AG09309 (cell line): ENCODE results near the gene DLST.

Source experiments
- DNase-seq: peaks from one replicate; pipeline ENCODE4 v3.0.0-alpha.2; 2010; ENCODE audit warnings: low read depth
- H3K4me3 ChIP-seq: 2 replicates; pipeline ENCODE4 v1.5.1; 2011; ENCODE audit warnings: mild to moderate bottlenecking, low read depth, low read length, moderate library complexity; ENCODE audit not compliant: control insufficient read depth
- TF ChIP-seq, protein P1 (sequence below): IDR thresholded peaks from 2 replicates; pipeline ENCODE4 v1.5.1; 2011; ENCODE audit warnings: mild to moderate bottlenecking, low read depth, low read length, inconsistent platforms; ENCODE audit not compliant: insufficient read depth, control insufficient read depth; ENCODE audit errors: missing control alignments

DLST gene

DNA sequence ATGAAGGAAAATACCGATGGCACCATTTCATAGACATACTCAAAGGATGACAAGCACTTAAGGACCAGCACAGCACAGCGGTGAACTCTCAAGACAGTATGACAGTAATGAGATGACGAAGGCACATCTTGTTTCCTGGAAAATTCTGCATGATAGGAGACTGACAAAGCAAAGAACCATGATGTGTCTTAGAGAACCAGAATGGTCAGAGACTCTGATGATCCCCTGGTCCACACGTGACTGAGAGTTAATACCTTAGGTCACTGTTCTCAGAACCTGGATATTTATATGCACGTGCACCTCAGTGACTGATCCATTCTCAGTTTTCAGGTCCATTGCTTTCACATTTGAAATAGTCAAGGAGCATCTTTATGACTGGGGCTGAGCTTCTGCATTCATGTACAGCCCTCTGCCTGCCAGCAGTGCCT lies 41.1 kb upstream of the DLST start:
- no peak for DNase-seq
- H3K4me3 ChIP-seq = no peak overlapping the region
- TF ChIP-seq, protein P1, sequence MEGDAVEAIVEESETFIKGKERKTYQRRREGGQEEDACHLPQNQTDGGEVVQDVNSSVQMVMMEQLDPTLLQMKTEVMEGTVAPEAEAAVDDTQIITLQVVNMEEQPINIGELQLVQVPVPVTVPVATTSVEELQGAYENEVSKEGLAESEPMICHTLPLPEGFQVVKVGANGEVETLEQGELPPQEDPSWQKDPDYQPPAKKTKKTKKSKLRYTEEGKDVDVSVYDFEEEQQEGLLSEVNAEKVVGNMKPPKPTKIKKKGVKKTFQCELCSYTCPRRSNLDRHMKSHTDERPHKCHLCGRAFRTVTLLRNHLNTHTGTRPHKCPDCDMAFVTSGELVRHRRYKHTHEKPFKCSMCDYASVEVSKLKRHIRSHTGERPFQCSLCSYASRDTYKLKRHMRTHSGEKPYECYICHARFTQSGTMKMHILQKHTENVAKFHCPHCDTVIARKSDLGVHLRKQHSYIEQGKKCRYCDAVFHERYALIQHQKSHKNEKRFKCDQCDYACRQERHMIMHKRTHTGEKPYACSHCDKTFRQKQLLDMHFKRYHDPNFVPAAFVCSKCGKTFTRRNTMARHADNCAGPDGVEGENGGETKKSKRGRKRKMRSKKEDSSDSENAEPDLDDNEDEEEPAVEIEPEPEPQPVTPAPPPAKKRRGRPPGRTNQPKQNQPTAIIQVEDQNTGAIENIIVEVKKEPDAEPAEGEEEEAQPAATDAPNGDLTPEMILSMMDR = no peak

DNA sequence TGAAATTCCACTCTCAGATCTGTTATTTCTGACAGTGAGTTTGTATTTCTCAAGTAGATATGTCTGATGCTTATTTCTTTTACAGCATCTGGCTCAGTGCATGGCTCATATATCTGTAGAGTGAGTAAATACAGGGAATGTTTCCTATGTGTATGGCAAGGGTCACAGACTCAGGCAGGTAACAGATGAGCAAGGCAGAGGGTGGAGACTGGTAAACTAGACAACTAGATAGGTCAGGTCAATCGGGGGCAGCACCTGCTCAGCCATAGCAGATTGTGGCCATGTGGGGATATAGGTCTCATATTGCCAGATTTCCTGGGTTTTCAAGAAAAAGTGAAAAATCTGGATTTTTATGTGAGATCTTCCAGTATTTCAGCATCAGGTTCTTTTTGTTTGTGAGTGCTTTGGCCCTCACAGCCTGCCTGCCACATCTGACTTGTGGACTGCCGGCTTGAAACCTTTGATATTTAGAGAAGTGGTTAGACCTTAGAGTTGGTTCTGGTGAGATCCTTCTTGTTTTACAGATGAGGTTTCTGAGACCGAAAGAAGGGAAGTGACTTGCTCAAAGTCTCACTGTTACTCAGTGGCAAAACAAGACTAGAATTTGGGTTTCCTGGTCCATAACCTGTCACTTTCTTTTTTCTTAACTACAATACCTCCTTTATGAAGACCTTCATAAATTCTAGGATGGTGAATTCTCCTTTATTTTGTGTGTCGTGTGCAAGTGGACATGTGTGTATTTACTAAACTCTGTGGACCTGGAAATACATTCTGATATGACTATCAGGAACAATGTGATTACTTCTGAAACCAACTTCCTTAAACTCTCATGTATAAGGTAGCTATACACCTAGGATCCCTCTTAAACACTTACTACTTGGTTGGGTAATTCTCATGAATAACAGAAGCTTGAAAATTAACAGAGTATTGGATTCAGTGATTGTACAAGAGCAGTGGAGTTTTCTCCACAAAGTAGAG lies 40.2 kb upstream of the DLST start:
- TF ChIP-seq, protein P1 = no peak
- DNase-seq = no peak
- H3K4me3 ChIP-seq = no peak overlapping the region

DNA sequence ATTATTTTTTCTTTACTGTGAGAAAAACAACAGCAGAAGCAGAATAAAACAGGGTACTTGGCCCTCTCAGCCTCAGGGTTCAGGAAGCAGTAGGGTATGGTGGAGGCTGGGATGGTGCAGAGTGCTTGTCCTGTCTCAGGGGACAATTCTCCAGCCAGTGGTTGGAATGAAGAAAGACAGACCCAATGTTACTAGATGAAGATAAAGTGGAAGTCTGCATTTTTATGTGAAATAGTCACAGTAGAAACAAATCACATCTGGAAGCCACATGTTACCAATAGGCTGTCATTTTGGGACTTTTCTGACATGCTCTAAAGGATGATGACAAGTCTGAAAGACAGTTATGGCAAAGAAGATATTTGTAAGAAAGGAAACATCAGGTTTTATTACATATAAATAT lies 38.1 kb upstream of the DLST start:
- TF ChIP-seq, protein P1 = peak; percentile 37
- DNase-seq = no peak
- no peak overlapping the region for H3K4me3 ChIP-seq

DNA sequence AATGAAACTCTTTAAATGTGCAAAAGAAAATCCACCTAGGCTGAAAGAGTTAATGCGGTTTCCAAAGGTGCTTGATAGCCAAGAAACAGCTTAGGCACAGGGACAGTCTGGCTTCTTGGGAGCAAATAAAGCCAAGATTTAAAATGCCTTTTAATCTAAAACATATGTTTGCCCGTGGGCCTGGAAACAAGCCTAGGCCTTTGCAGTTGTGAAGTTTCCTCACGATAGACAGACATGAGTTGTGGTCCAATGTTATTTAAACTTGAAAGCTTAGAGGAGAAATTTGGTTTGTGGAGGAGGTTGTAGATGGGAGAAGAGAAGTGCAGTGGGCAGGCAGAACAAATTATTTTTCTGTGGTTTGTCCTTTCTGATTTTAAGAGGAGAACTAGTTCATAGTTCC lies 35.5 kb upstream of the DLST start:
- DNase-seq = peak; percentile 64
- H3K4me3 ChIP-seq = no peak overlapping the region
- TF ChIP-seq, protein P1 = no peak

DNA sequence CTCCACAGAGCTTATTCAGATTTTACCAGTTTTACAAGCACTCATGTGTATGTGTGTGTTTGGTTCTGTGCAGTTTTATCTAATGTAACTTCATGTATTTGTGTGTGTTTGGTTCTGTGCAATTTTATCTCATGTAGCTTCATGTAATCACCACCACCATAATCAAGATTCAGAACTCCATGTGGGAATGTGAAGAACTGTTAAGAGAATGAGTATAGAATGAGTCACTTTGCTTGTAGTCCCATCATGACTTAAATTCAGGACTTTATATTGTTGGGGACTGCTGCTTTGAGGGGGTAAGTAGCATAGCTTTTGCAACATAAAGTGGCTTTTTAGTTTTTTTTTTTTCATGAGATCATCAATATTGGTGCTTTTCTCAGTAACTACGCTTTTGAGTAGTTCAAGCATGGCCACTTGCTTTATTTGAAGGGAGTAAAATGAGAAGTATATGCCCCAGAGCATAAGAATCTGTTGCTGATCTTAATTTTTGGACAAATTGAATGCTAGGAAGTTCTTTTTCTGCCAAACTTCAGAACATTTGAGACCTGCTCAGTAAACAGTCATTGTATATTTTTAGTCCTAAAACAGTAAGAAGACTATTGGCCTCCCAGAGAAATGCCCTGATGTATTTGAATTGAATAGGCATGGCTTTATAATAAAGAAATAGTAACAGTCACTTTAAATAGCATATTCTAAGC lies 34.6 kb upstream of the DLST start:
- TF ChIP-seq, protein P1 = no peak
- H3K4me3 ChIP-seq = no peak overlapping the region
- no peak for DNase-seq

DNA sequence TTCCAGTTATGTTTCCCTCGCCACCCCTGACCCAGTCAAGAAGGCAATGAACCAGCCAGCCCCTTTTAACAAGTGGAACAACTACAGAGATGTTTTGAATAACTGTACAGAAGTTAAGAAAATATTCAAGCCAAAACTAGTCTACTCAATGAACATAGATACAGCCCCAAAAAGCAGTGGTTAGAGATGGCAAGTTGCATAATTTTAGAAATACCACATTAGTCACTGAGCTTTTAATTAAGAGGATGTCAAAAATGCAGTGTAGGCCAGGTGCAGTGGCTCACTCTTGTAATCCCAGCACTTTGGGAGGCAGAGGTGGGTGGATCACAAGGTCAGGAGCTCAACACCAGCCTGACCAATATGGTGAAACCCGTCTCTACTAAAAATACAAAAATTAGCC lies 32.9 kb upstream of the DLST start:
- no peak for DNase-seq
- TF ChIP-seq, protein P1 = no peak
- no peak overlapping the region for H3K4me3 ChIP-seq
